ENCODE data around the gene LITAFD.
"Not testable (repeated sequence)": the region's sequence is repeated elsewhere in the genome, so short reads cannot be mapped to it uniquely, and the experiment has no call there.

LITAFD gene

DNA sequence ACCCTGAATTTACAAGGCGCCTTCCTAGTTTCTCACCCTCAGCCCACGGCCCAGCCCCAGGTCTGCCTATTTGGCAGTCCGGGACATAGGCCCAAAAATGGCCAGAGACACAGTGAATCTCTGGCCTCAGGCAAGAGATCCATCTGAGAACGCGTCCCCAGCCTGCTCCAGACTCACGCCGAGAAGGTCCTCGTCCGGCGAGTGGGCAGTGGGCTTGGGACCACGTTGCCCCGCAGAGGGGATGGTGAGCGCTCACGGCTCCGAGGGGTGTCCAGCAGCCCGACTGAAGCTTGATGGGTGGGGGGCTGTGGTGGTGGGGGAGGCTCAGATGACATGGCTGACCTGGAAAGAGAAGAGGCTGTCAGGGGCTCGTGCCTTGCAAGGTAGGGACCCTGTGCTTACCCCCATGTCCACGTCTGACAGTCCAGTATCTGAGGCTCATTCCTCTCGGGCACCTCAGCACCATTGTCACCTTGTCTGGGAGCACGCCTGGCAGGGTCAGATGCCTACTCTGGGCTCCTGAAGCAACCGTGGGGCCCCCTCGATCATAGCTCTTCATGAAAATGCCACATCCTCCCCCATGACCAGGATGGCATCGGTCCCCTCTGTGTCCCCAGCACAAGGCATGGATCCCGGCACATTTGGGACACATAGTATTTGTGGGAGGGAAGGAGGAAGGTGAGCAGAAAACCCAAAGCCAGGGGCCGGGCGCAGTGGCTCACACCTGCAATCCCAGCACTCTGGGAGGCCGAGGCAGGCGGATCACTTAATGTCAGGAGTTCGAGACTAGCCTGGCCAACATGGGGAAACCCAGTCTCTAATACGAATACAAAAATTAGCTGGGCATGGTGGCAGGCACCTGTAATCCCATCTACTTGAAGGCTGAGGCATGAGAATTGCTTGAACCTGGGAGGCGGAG, 22.9 kb upstream of the LITAFD start:
- DNase-seq (ENCODE audit: low spot score): no peak

DNA sequence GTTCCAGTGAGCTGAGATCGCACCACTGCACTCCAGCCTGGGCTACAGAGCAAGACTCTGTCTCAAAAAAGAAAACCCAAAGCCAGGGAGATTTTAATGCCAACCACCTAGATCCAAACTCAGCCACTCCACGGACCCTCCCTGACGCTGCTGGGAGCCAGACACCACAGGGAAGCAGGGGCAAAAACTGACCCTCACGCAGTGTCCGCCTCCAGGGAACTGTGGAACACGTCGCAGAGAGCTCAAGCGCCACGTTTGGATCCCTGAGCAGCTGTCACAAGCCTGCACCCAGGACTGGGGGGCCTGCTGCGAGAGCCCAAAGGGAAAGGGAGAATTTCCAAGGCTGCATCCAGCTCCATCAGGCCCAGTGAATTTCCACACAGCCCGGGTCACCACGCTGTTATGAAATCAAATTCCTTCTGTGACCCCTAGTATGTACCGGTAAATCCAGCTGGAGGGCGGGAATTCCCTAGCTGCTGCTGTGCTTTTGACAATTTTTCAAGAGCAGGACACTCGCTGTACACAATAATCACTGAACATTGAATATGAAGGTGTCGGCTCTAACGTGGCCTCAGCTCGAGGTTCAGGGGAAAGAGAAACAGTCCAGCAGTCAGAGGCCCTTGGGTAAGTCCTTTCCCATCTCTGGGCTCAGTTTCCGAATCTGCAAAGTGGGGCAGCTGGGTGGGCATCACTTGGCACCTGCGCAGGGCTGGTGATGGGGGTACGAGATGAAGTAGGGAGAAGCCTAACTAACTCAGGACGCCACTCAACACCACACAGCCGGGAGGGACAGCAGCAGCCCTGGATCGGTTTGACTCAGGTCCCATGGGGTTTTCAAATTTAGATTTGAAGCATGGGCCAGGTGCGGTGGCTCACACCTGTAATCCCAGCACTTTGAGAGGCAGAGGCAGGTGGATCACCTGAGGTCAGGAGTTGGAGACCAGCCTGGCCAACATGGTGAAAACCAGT, 22.0 kb upstream of the LITAFD start:
- DNase-seq (ENCODE audit: low spot score): no peak

DNA sequence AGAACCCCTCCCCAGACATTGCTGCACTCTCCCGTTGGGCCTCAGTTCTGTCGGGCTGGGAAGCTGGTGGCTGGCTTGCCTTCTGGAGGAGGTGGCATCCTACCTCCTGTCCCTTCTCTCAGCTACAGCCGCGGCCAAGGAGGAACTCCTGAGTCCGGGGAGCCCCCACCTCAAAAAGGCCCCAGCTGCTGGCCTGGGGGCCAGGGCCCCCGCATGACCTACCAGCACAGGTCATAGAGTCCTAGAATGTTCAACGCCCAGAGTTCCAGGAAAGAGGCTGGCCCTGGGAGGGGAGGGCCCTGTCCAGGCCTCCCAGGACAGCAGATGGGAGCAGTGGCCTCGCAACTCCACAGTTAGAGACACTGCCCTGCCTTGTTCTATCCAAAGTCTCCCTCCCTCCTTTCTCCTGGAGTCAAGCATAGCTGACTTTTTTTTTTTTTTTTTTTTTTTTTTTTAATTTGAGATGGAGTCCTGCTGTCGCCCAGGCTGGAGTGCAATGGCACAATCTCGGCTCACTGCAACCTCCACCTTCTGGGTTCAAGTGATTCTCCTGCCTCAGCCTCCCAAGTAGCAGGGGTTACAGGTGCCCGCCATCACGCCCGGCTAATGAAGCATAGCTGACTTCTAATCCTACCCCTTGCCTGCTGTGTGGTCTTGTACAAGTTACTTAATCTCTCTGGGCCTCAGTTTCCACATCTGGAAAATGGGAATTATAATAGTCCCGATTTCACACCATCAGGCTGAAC, 20.4 kb upstream of the LITAFD start:
- no peak for DNase-seq (ENCODE audit: low spot score)

DNA sequence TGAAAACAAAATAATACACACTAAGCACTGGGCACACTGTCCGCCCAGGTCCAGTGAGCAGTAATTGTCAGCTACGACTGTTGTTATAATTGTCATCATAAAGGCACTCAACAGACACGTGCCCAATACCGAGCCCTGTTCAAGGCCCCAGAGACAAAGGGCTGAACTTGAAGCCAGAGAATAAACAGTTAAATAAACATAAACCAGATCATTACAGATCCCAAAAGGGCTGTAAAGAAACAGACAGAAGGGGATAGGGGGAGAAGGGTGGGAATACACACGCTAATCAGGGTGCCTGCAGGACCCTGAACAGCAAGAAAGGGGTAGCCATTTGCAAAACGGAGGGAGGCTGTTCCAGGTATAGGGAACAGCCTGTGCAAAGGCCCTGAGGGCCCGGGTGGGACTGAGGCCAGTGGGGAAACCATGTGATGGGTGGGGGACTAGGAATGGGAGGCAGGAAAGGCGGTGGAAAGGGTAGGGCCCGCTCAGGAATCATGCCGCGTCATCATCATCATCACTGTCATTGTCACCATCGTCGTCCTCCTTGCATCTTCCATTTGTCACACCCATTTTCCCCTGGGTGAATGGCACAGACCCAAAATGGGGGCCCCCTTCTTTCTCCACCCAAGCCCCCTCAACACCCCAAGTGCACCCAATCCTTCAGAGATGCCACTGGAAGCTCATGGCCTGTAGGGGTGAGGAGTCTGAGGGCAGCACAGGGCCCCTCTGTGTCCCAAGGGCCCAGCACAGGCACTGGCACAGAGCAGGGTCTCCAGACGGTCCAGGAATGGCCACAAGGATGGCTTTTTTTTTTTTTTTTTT, 19.6 kb upstream of the LITAFD start:
- DNase-seq (ENCODE audit: low spot score): no peak

DNA sequence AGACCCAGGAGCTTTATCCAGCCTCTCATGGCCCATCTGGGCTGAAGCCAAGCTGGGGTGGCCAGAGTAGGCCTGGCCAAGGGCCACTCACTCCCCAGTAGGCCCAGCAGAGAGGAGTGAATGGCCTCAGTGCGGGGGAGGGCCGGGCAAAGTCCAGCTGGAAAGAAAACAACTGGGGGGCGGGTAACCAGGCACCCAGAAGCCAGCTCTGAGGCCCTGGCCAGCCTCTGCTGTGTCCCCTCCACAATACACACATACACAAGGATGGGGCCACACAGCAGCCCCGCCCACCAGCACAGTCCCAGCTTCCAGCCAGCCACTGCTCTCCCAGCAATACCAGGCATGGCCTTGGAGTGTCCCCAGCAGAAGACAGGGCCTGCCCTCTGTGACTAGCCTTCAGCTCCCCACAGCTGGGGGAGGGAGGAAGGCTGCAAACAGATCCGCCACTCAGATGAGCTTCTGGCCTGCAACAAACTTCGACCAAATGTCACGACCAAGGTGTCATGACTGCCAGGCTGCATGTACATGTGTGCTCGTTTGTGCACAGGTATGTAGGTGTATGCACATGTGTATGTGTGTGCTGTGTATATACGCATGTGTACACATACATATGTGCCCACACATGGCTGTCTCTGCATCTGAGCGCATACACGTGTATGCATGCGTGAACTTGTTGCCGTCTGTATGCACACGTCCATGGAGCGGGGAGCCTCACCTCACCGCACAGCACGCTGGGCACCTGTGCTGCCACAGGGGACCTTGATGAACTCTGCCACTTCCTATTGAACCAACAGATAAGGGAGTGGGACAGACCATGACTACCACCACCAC, 18.3 kb upstream of the LITAFD start:
- peak; percentile 94 for DNase-seq (ENCODE audit: low spot score)

DNA sequence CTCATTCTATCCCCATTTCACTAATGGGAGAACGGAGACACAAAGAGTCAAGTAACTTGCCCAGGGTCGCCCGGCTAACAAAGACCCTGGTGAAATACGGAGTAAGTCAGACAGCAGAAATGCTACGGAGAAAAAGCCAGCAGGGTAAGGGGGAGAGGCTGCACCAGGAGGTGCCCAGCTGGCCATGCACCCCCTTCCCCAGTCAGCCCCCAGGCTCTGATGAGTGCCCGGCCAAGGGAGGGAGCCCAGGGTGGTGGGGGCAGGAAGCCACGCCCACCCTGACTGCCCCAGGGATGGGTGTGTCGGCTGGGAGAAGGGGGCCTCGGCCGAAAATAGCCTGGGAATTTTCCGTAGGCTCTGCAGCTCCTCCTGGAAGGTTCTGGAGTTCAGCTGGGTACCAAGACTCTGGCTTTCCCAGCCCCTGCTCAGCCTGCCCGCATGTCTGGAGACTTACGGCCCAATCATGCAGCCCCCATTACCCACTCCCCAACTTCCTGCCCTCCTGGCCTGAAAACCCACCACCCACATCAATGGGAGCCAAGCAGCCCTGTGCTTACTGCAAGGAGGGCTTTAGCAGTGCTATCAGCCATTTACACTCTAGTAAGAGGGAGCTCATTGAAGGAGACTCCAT, 17.6 kb upstream of the LITAFD start:
- no peak for DNase-seq (ENCODE audit: low spot score)

DNA sequence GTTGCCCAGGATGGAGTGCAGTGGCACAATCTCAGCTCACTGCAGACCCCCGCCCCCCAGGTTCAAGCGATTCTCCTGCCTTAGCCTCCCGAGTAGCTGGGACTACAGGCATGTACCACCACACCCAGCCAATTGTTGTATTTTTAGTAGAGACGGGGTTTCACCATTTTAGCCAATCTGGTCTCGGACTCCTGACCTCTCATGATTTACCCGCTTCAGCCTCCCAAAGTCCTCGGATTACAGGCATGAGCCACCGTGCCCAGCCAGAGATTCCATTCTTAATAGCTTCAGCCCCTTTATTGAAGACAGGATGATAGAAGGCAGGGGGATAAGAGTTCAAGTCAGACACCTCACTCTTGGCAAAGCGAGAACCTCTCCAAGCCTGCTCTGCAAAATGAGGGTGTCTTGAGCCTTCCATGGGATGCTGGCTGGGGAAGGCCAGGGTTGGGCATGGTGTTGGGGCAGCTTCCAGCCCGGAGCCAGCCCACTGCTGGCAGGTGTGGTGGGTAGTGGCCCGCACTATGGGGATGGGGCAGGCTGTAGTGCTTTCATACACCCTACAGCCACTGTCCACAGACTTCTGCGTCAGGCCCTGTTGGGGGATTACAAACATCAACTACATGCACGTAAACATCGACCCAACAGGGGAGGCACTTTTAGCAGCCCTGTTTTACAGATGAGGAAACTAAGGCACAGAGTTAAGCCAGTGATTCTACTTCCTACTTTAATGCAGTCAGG, 16.8 kb upstream of the LITAFD start:
- no peak for DNase-seq (ENCODE audit: low spot score)

DNA sequence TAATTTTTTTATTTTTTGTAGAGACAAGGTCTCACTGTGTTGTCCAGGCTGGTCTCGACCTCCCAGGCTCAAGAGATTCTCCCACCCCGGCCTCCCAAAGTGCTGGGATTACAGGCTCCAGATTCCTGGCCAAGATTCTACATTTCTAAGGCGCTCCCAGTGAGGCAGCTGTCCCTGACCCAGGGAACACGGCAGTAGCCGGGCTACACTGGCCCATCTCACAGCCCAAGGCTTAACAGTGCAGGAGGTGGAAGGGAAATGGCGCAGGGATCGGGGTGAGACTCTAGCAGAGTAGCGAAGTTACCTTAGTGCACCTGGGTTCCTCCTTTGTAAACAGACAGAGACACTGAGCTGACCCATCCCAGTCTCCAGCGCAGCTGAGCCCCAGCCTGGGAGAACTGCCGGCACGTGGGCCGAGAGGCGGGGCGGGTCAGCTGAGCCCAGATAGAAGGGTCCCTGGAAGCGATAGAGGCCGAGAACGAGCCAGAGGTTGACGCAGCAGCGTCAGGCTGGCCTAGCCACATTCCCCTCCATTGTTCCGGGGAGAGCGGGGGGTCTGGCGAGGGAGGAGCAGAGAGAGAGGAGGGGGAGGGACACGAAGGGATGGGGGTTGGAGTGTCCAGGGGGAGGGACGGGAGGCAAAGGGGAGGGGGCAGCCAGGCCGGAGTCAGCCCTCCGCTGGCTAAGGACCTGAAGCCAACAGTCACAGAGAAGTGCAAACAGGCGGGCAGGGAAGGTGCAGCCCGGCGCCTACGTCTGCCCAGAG, 15.8 kb upstream of the LITAFD start:
- DNase-seq (ENCODE audit: low spot score): peak; percentile 74

DNA sequence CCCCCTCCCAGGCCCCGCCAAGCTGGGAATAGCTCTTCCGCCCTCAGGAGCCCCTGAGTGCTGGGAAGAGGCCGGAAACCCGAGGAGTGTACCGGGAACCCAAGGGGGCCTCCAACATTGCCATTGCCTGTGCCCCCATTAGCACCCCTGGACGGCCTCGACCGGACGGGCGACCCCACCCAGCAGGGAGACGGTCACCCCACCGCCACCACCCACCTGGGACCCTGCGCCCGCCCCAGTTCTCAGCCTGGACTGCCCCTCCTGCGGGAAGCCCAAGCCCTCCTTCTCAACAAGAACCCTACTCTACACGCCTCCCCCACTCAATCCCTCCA, 15.3 kb upstream of the LITAFD start:
- DNase-seq (ENCODE audit: low spot score): no peak

DNA sequence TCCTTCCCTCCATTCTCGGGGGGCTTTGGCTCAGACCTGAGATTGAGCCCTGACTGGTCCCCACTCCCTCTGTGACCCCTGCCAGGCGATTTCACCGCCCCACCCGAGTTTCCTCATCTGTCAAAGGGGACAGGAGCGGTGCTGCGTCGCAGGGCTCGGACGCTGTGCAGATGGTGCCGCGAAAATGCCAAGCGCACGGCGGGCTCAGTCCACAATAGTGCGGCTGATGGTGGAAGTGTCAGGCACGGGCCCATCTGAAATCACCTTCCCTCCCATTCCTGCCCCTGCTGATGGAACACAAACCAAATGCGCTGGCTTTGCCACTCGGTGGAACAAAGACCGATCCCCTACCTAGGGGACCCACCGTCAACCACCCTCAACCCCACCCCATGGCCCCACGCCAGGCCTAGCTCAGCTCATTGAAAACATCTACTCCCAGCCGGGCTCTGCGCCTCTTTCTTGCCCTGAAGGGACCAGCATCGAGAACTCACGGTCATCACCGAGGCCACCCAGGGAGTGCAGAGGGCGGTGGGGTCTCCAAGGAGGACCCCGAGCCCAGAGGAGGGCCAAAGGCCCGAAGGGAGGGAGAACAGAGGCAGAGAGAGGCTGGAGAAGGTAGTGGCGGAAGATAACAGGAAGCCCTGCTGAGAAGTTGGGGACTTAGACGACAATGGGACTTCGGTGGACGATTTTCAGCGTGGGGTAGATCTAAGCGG, 14.8 kb upstream of the LITAFD start:
- DNase-seq (ENCODE audit: low spot score): no peak

DNA sequence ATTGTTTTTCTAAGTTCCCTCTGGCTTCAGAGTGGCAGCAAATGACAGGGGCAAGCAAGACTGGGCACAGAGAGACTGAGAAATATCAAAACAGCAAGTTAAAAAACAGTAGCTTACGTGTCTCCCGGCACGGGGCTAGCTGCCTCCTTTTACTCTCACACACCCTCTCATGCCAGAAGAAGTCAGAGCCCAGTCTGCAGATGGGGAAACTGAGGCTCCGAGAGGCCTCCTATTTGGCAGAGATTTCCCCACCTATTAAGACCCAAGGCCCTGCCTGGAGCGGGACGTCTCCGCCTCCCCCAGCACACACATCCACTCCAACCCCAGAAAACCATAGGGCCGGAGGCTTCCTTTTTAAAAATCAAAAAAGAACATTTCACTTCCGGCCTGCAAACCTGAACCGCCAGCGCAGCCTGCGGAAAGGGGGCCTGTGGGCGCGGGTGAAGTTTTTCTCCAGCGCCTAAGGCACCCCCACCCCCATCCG, 14.2 kb upstream of the LITAFD start:
- peak; percentile 39 for DNase-seq (ENCODE audit: low spot score)

DNA sequence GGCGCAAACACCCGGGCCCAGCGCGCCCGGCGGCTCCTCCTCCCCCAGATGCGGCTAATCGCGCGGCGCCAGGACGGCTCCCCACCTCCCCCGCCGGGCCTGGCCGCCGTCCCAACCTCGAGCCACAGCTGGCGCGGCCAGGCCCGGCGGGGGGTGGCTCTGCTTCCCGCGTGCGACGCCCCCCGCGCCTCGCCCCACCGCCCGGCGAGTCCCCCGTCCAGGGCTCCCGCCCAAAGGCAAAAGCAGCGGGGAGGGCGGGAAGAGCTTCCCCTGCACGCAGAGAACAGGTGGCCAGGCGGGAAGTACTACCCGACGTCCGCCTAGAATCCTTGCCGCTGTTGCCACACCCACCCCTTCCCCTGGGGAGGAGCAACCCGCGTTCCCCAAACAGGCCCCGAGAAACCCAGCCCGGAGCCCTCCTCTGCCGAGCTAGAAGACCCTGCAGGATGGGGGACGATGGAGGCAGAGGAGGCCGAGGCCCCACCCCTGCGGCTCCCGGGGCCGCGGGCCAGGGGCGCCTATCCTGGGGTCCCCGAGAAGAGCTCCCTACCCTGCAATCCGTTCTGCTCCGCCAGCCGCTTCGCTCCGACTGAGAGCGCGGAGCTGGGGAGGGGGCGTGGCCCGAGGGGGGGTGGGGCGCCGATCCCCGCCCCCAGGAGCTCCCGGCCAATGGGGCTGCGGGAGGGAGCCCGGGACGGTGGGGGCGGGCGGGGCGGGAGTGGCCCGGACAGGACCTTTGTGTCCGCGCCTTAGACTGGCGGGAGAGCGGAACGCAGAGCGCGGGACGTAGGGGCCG, 13.5 kb upstream of the LITAFD start, which contains the start of gene CARHSP1:
Gene CARHSP1 (minus strand): TSS at position 591 of the 796 bp plus-strand sequence. CDS start 9,678 bp downstream, outside the sequence.
- DNase-seq (ENCODE audit: low spot score): peak; percentile 93

DNA sequence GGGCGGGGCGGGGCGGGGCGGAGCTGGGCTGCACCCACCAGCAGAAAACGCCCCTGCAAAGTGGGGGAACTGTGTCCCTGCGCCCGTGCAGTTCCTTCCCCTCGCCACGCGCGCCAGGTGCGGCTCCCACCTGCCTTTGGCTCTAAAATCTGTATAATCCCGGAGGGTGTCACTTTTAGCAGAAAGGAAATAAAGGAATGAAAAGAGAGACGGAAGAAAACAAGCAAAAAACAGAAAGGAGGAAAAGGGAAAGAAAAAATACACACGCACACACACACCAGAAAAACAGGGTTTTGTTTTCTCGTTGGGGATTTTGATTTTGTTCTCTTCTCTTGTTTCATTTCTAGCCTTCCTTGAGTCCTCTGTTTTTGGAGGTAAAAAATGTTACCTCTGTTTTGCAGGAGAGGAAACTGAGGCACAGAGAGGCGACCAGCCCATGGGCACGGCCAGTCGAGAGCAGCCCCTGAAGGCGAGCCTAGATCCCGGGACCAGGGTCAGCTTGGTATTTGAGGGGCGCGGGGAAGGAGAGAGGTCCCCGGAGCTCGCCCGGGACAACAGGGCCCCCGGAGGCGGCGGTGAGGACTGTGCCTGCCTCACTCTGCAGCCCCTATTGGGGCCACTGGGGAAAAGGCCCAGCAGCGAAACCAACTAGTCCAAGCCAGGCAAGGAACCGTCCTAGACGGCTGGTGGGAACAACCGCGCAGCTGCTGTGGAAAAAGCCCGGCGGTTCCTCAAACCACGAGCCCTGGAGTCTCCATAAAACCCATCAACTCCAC, 12.8 kb upstream of the LITAFD start:
- DNase-seq (ENCODE audit: low spot score): no peak

DNA sequence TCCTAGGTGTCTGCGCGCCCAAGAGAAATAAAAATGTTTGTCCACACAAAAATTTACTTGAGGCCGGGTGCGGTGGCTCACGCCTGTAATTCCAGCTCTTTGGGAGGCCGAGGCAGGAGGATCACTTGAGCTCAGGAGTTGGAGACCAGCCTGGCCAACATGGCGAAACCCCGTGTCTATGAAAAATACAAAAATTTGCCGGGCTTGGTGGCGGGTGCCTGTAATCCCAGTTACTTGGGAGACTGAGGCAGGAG, 12.2 kb upstream of the LITAFD start:
- DNase-seq (ENCODE audit: low spot score): not testable (repeated sequence)

DNA sequence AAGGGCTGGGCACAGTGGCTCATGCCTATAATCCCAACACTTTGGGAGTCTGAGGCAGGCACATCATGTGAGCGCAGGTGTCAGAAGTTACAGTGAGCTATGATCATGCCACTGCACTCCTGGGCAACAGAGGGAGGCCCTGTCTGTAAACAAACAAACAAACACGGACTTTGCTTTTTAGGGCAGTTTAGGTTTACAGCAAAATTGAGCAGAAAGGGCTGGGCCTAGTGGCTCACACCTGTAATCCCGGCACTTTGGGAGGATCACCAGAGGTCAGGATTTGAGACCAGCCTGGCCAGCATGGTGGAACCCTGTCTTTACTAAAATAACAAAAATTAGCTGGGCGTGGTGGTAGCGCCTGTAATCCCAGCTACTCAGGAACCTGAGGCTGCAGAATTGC, 10.1 kb upstream of the LITAFD start:
- no peak for DNase-seq (ENCODE audit: low spot score)

All from putamen (tissue), 1 donor.